ENCODE data around the gene ADAMTSL3. TPM values are rescaled to one million over a fixed set of nuclear protein-coding genes. Genes with fewer than 3 reads are reported as not detected.

ADAMTSL3 gene
- total RNA-seq, 1 experiment from 2014 or later: 0.05 TPM

GRCh38 chr15:83914906-83915305 lies 261.0 kb downstream of the ADAMTSL3 start:
- Histone ChIP-seq H3K4me3 (replicated peaks in 1 of 2; ENCODE audit: low read depth in 1 of 2, low read length in 2 of 2) (no peak overlapping the region), H3K9me2 (ENCODE audit: insufficient read depth) (no peaks in the 10 kb centered on the region), H3K27ac (ENCODE audit: low read depth, low read length) (no peak overlapping the region), H3K4me2 (ENCODE audit: low read length) (no peak overlapping the region), H2AFZ (ENCODE audit: low read depth, low read length, poor library complexity, severe bottlenecking) (no peak overlapping the region), H3K9me3 (ENCODE audit: control insufficient read depth in 1 of 2, insufficient read depth in 1 of 2, low read depth in 1 of 2, low read length in 2 of 2) (no peaks in the 10 kb centered on the region), H4K20me1 (ENCODE audit: insufficient read depth) (no peaks in the 10 kb centered on the region), H3K4me1 (ENCODE audit: control insufficient read depth in 1 of 2, insufficient read depth in 2 of 2, low read length in 2 of 2) (no peaks in the 10 kb centered on the region), H3K36me3 (ENCODE audit: control insufficient read depth in 1 of 2, insufficient read depth in 2 of 2, low read length in 2 of 2) (no peaks in the 10 kb centered on the region), H3K27me3 (ENCODE audit: insufficient read depth, low read length) (peaks cover 7% of the 10 kb centered on the region), H3K79me2 (ENCODE audit: insufficient read depth, low read length) (no peaks in the 10 kb centered on the region), H3K9ac (ENCODE audit: low read length) (no peak overlapping the region)
- CTCF ChIA-PET: no interaction called here
- BruUV-seq (replicated peaks): no TSS peak
- TF ChIP-seq ZFX (IDR thresholded peaks at IDR 0.05): no peak
- no peak for TF ChIP-seq RAD21 (IDR thresholded peaks at IDR 0.05; ENCODE audit: low read depth)
- no peak for TF ChIP-seq CTCF (IDR thresholded peaks at IDR 0.05 in 2 of 3, conservative IDR thresholded peaks at IDR 0.05 in 1 of 3; ENCODE audit: borderline replicate concordance in 1 of 3, insufficient read depth in 1 of 3, low read depth in 2 of 3, low read length in 2 of 3)
- no peak for TF ChIP-seq TCF7L2 (IDR thresholded peaks at IDR 0.05; ENCODE audit: borderline replicate concordance, extremely low read depth, insufficient read depth, insufficient read length)
- no peak for TF ChIP-seq CEBPB (IDR thresholded peaks at IDR 0.05; ENCODE audit: low read depth)
- TF ChIP-seq SP1 (IDR thresholded peaks at IDR 0.05; ENCODE audit: low read depth): no peak
- TF ChIP-seq SIN3A (IDR thresholded peaks at IDR 0.05; ENCODE audit: low read depth): no peak
- no peak for TF ChIP-seq SRF (IDR thresholded peaks at IDR 0.05; ENCODE audit: low read depth)
- TF ChIP-seq CBX3 (IDR thresholded peaks at IDR 0.05; ENCODE audit: low read depth): no peak
- TF ChIP-seq ZNF274 (IDR thresholded peaks at IDR 0.05; ENCODE audit: low read depth, low read length): no peak
- no peak for TF ChIP-seq JUND (IDR thresholded peaks at IDR 0.05)
- no peak for TF ChIP-seq REST (IDR thresholded peaks at IDR 0.05; ENCODE audit: low read depth)
- no peak for TF ChIP-seq EZH2phosphoT487 (IDR thresholded peaks at IDR 0.05; ENCODE audit: borderline replicate concordance)
- no peak for TF ChIP-seq POLR2AphosphoS5 (IDR thresholded peaks at IDR 0.05; ENCODE audit: low read depth, low read length)
- no peak for TF ChIP-seq EGR1 (IDR thresholded peaks at IDR 0.05; ENCODE audit: low read depth)
- TF ChIP-seq FOSL1 (IDR thresholded peaks at IDR 0.05; ENCODE audit: low read depth): no peak
- TF ChIP-seq EZH2 (IDR thresholded peaks at IDR 0.05): no peak
- no peak for TF ChIP-seq POLR2A (IDR thresholded peaks at IDR 0.05; ENCODE audit: borderline replicate concordance, extremely low read depth, insufficient read depth, insufficient read length)
- TF ChIP-seq YY1 (IDR thresholded peaks at IDR 0.05; ENCODE audit: extremely low read depth, insufficient replicate concordance, low read depth, low read length): no peak
- TF ChIP-seq ATF3 (IDR thresholded peaks at IDR 0.05): no peak
- POLR2A ChIA-PET: no interaction called here
- no peak for DNase-seq (ENCODE audit: low read depth, low spot score)
- RAD21 ChIA-PET (ENCODE audit: low non-redundant PET in 1 of 2, low total read pairs in 2 of 2, uncharacterized antibody in 2 of 2, unreplicated experiment in 2 of 2): no interaction called here
- intact Hi-C loops (cut with micrococcal nuclease): no loop called here
- no peak for ATAC-seq

Data from HCT116 (cell line).